Measurements from ENCODE around the gene ZNF593OS.

Gene ZNF593OS

GRCh38 chr1:26212726-26213125 is 41.1 kb upstream of the ZNF593OS start:
- TF ChIP-seq CTCF (IDR thresholded peaks at IDR 0.05; ENCODE audit: insufficient read depth, low read depth, low read length, missing control alignments) = no peak
- H3K4me3 ChIP-seq (ENCODE audit: low read depth, low read length) = no peak overlapping the region
- no peak for DNase-seq (ENCODE audit: low read depth)

- TF ChIP-seq CTCF (IDR thresholded peaks at IDR 0.05; ENCODE audit: insufficient read depth, low read depth, low read length, missing control alignments) = no peak
- H3K4me3 ChIP-seq (ENCODE audit: low read depth, low read length) = no peak overlapping the region
- no peak for DNase-seq (ENCODE audit: low read depth)
Measured at GRCh38 chr1:26210147-26210870, 38.7 kb upstream of the ZNF593OS start.

GRCh38 chr1:26203642-26204318 is 32.1 kb upstream of the ZNF593OS start:
- no peak for DNase-seq (ENCODE audit: low read depth)

GRCh38 chr1:26200413-26200812 is 28.8 kb upstream of the ZNF593OS start:
- no peak overlapping the region for H3K4me3 ChIP-seq (ENCODE audit: low read depth, low read length)
- no peak for DNase-seq (ENCODE audit: low read depth)
- TF ChIP-seq CTCF (IDR thresholded peaks at IDR 0.05; ENCODE audit: insufficient read depth, low read depth, low read length, missing control alignments) = no peak

More at GRCh38 chr1:26203642-26204318, 32.1 kb upstream of the ZNF593OS start:
- H3K4me3 ChIP-seq (ENCODE audit: low read depth, low read length) = no peak overlapping the region
- TF ChIP-seq CTCF (IDR thresholded peaks at IDR 0.05; ENCODE audit: insufficient read depth, low read depth, low read length, missing control alignments) = no peak

- TF ChIP-seq CTCF (IDR thresholded peaks at IDR 0.05; ENCODE audit: insufficient read depth, low read depth, low read length, missing control alignments) = no peak
- no peak for DNase-seq (ENCODE audit: low read depth)
- H3K4me3 ChIP-seq (ENCODE audit: low read depth, low read length) = no peak overlapping the region
Measured at GRCh38 chr1:26197813-26198212, 26.2 kb upstream of the ZNF593OS start.

- TF ChIP-seq CTCF (IDR thresholded peaks at IDR 0.05; ENCODE audit: insufficient read depth, low read depth, low read length, missing control alignments) = no peak
- no peak for DNase-seq (ENCODE audit: low read depth)
- H3K4me3 ChIP-seq (ENCODE audit: low read depth, low read length) = no peak overlapping the region
Measured at GRCh38 chr1:26197301-26197700, 25.7 kb upstream of the ZNF593OS start.

All from GM12865 (cell line).